HepG2 (cell line): Measurements from ENCODE around the gene HECTD1. TPM values are rescaled to one million over a fixed set of nuclear protein-coding genes. Genes with fewer than 3 reads are reported as not detected.
A peak's percentile ranks its signal among the peaks of the same experiment; 100 is the strongest.

ENCODE experiments used
- ATM ChIP-seq: fragments of 450-650 bp; IDR thresholded peaks from 2 replicates; pipeline ENCODE4 v1.7.1; 2017; ENCODE audit warnings: mild to moderate bottlenecking, borderline replicate concordance
- FOXJ3 ChIP-seq: sonication (generic); formaldehyde crosslinking; IDR thresholded peaks from 2 replicates; pipeline ENCODE4 v1.4.0; 2020; ENCODE audit warnings: missing genetic modification reagents, mild to moderate bottlenecking, borderline replicate concordance
- FOXO1 ChIP-seq: sonication (generic); formaldehyde crosslinking; IDR thresholded peaks from 2 replicates; pipeline ENCODE4 v1.4.0; 2020; ENCODE audit warnings: missing genetic modification reagents
- HES4 ChIP-seq: sonication (generic); formaldehyde crosslinking; IDR thresholded peaks from 2 replicates; pipeline ENCODE4 v1.9.0; 2021; ENCODE audit warnings: mild to moderate bottlenecking, missing genetic modification reagents, borderline replicate concordance
- HNRNPH1 ChIP-seq: fragments of 200-400 bp; formaldehyde crosslinking; optimal IDR thresholded peaks from 2 replicates; pipeline ENCODE3; 2017; ENCODE audit warnings: mild to moderate bottlenecking, low read depth, low read length
- MEIS1 ChIP-seq: sonication (generic); formaldehyde crosslinking; IDR thresholded peaks from 2 replicates; pipeline ENCODE4 v1.9.0; 2021; ENCODE audit warnings: mild to moderate bottlenecking, missing genetic modification reagents, moderate library complexity, borderline replicate concordance
- NCOA5 ChIP-seq: sonication (generic); formaldehyde crosslinking; IDR thresholded peaks from 2 replicates; pipeline ENCODE4 v1.4.0; 2020; ENCODE audit warnings: missing genetic modification reagents
- RFXANK ChIP-seq: IDR thresholded peaks from 2 replicates; pipeline ENCODE4 v1.6.1; 2016
- RXRB ChIP-seq: IDR thresholded peaks from 2 replicates; pipeline ENCODE4 v1.6.1; 2016; ENCODE audit warnings: borderline replicate concordance, missing genetic modification reagents, missing compliant biosample characterization
- SP2 ChIP-seq: sonication (generic); formaldehyde crosslinking; IDR thresholded peaks from 2 replicates; pipeline ENCODE4 v1.5.1; 2020; ENCODE audit warnings: mild to moderate bottlenecking, missing genetic modification reagents
- TEAD3 ChIP-seq: optimal IDR thresholded peaks from 2 replicates; pipeline ENCODE3; 2016; ENCODE audit warnings: borderline replicate concordance
- U2AF2 ChIP-seq: fragments of 200-400 bp; formaldehyde crosslinking; IDR thresholded peaks from 2 replicates; pipeline ENCODE4 v1.6.1; 2017; ENCODE audit warnings: low read depth, mild to moderate bottlenecking, low read length
- ZKSCAN8 ChIP-seq: IDR thresholded peaks from 2 replicates; pipeline ENCODE4 v1.6.1; 2016; ENCODE audit warnings: borderline replicate concordance, missing genetic modification reagents, missing compliant biosample characterization
- ZNF121 ChIP-seq: sonication (generic); formaldehyde crosslinking; IDR thresholded peaks from 2 replicates; pipeline ENCODE4 v1.5.0; 2020; ENCODE audit warnings: mild to moderate bottlenecking, missing genetic modification reagents
- ZNF180 ChIP-seq: sonication (generic); formaldehyde crosslinking; IDR thresholded peaks from 2 replicates; pipeline ENCODE4 v1.4.0; 2020; ENCODE audit warnings: low read depth, missing genetic modification reagents, borderline replicate concordance
- ZNF264 ChIP-seq: sonication (generic); formaldehyde crosslinking; IDR thresholded peaks from 2 replicates; pipeline ENCODE4 v1.4.0; 2020; ENCODE audit warnings: missing genetic modification reagents
- ZNF33A ChIP-seq: sonication (generic); formaldehyde crosslinking; IDR thresholded peaks from 2 replicates; pipeline ENCODE4 v1.5.1; 2020; ENCODE audit warnings: missing genetic modification reagents, mild to moderate bottlenecking, moderate library complexity, borderline replicate concordance
- ZNF644 ChIP-seq: IDR thresholded peaks from 2 replicates; pipeline ENCODE4 v1.6.1; 2016; ENCODE audit warnings: low read depth
- polyA plus RNA-seq, 8 experiments: library from polyadenylated mRNA; depleted of rRNA in 3 of 8; stranded (reverse) in 7 of 8; unstranded in 1 of 8; fragments of >200 nt; fragmentation: Illumina TruSeq in 4 of 8; extraction: Trizol in 4 of 8; gene quantifications; 2 replicates each; pipeline versions ENCODE4 v1.2.1 to v1.2.3, GENCODE V29; 2011 to 2016; ENCODE audit warnings: low read depth in 4 of 8, missing spikeins in 1 of 8, mixed read lengths in 1 of 8; ENCODE audit not compliant: insufficient read depth in 1 of 8
- total RNA-seq, 5 experiments: library from RNA; depleted of rRNA; stranded (reverse); fragments of >200 nt; fragmentation: Illumina TruSeq; extraction: Trizol; gene quantifications; 2 replicates each; pipeline ENCODE4 v1.2.3, GENCODE V29; 2016; ENCODE audit warnings: low read depth in 1 of 5
- TF ChIP-seq, protein P1 (sequence below): sonication (generic); formaldehyde crosslinking; IDR thresholded peaks from 2 replicates; pipeline ENCODE4 v1.4.0; 2020; ENCODE audit warnings: missing genetic modification reagents, mild to moderate bottlenecking, borderline replicate concordance
- TF ChIP-seq, protein P2 (sequence below): sonication (generic); formaldehyde crosslinking; conservative IDR thresholded peaks from 2 replicates; pipeline ENCODE4 v1.4.0; 2020; ENCODE audit warnings: mild to moderate bottlenecking, missing genetic modification reagents, moderate library complexity

Gene HECTD1
- total and polyA plus RNA-seq, 2 of the 13 experiments (the other 11 are each of a cell fraction or from before 2014, with no cell fraction given): 312 to 560 TPM

GRCh38 chr14:31164115-31164514, 43.5 kb downstream of the HECTD1 start (continued):
- TF ChIP-seq TEAD3 (CRISPR knock-in tag) (peak; percentile 17), ZNF121 (no peak), RFXANK (CRISPR knock-in tag) (no peak), RXRB (CRISPR knock-in tag) (peak; percentile 19; the same call in 1 of the 2 replicates), ZNF33A (no peak), SP2 (CRISPR knock-in tag) (no peak), MEIS1 (CRISPR knock-in tag) (no peak), FOXO1 (CRISPR knock-in tag) (peak; percentile 38; the same call in 1 of the 2 replicates), ZNF644 (peak; percentile 24; the same call in 1 of the 2 replicates), ZNF264 (peak; percentile 16; the same call in 1 of the 2 replicates), HNRNPH1 (no peak), HES4 (CRISPR knock-in tag) (no peak), NCOA5 (CRISPR knock-in tag) (no peak), U2AF2 (no peak), ATM (no peak), ZNF180 (CRISPR knock-in tag) (no peak), FOXJ3 (CRISPR knock-in tag) (peak; percentile 46; the same call in 1 of the 2 replicates), ZKSCAN8 (CRISPR knock-in tag) (peak; percentile 57; the same call in 1 of the 2 replicates)
- TF ChIP-seq, protein P1, sequence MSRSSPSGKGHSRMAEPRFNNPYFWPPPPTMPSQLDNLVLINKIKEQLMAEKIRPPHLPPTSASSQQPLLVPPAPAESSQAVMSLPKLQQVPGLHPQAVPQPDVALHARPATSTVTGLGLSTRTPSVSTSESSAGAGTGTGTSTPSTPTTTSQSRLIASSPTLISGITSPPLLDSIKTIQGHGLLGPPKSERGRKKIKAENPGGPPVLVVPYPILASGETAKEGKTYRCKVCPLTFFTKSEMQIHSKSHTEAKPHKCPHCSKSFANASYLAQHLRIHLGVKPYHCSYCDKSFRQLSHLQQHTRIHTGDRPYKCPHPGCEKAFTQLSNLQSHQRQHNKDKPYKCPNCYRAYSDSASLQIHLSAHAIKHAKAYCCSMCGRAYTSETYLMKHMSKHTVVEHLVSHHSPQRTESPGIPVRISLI (CRISPR knock-in tag): peak; percentile 88; the same call in 1 of the 2 replicates
- TF ChIP-seq, protein P2, sequence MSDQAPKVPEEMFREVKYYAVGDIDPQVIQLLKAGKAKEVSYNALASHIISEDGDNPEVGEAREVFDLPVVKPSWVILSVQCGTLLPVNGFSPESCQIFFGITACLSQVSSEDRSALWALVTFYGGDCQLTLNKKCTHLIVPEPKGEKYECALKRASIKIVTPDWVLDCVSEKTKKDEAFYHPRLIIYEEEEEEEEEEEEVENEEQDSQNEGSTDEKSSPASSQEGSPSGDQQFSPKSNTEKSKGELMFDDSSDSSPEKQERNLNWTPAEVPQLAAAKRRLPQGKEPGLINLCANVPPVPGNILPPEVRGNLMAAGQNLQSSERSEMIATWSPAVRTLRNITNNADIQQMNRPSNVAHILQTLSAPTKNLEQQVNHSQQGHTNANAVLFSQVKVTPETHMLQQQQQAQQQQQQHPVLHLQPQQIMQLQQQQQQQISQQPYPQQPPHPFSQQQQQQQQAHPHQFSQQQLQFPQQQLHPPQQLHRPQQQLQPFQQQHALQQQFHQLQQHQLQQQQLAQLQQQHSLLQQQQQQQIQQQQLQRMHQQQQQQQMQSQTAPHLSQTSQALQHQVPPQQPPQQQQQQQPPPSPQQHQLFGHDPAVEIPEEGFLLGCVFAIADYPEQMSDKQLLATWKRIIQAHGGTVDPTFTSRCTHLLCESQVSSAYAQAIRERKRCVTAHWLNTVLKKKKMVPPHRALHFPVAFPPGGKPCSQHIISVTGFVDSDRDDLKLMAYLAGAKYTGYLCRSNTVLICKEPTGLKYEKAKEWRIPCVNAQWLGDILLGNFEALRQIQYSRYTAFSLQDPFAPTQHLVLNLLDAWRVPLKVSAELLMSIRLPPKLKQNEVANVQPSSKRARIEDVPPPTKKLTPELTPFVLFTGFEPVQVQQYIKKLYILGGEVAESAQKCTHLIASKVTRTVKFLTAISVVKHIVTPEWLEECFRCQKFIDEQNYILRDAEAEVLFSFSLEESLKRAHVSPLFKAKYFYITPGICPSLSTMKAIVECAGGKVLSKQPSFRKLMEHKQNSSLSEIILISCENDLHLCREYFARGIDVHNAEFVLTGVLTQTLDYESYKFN (CRISPR knock-in tag): peak; percentile 49
